ENCODE results near the gene PRMT7. TPM values are rescaled to one million over a fixed set of nuclear protein-coding genes. Genes with fewer than 3 reads are reported as not detected.

Gene PRMT7
- total and polyA plus RNA-seq, 2 donors from 2014 or later = 20.4 to 33.7 TPM

- DNase-seq (peak in 1 of 5 donors; percentile 53), FAIRE-seq (no peak)
- Histone ChIP-seq H3K36me3 (ENCODE audit: control insufficient read depth in 2 of 3, insufficient read depth in 3 of 3, low read length in 3 of 3) (no peaks in the 10 kb centered on the region), H3K9ac (ENCODE audit: low read length in 3 of 3) (no peak overlapping the region), H3K27me3 (ENCODE audit: control insufficient read depth, insufficient read depth, low read length) (no peaks in the 10 kb centered on the region), H3K4me3 (ENCODE audit: low read length in 3 of 3) (no peak overlapping the region), H3K4me1 (ENCODE audit: control insufficient read depth in 2 of 3, insufficient read depth in 2 of 3, low read depth in 1 of 3, low read length in 3 of 3) (no peaks in the 10 kb centered on the region), H3K9me3 (ENCODE audit: control insufficient read depth in 2 of 3, insufficient read depth in 1 of 3, low read length in 3 of 3) (no peaks in the 10 kb centered on the region), H3K27ac (ENCODE audit: low read depth in 2 of 2, low read length in 2 of 2) (no peak overlapping the region)
- intact Hi-C loops (cut with DNase I) = loop anchor here (10.0 kb wide), 1 partner anchor 109 kb away; no protein-coding TSS in a partner anchor
- TF ChIP-seq CTCF (IDR thresholded peaks at IDR 0.05; ENCODE audit: borderline replicate concordance, extremely low read depth, insufficient read depth) = no peak
Measured at GRCh38 chr16:68395815-68396214, 85.0 kb downstream of the PRMT7 start.

GRCh38 chr16:68396481-68396880 lies 85.7 kb downstream of the PRMT7 start:
- Histone ChIP-seq H3K27me3 (ENCODE audit: control insufficient read depth, insufficient read depth, low read length) (no peaks in the 10 kb centered on the region), H3K9me3 (ENCODE audit: control insufficient read depth in 2 of 3, insufficient read depth in 1 of 3, low read length in 3 of 3) (no peaks in the 10 kb centered on the region), H3K27ac (ENCODE audit: low read depth in 2 of 2, low read length in 2 of 2) (no peak overlapping the region), H3K4me1 (ENCODE audit: control insufficient read depth in 2 of 3, insufficient read depth in 2 of 3, low read depth in 1 of 3, low read length in 3 of 3) (no peaks in the 10 kb centered on the region), H3K9ac (ENCODE audit: low read length in 3 of 3) (no peak overlapping the region), H3K36me3 (ENCODE audit: control insufficient read depth in 2 of 3, insufficient read depth in 3 of 3, low read length in 3 of 3) (no peaks in the 10 kb centered on the region), H3K4me3 (ENCODE audit: low read length in 3 of 3) (no peak overlapping the region)
- TF ChIP-seq CTCF (IDR thresholded peaks at IDR 0.05; ENCODE audit: borderline replicate concordance, extremely low read depth, insufficient read depth) = peak; percentile 68
- no peak for FAIRE-seq
- peak in 4 of 5 donors; percentile 45 to 60 (median 50) for DNase-seq
- intact Hi-C loops (cut with DNase I) = loop anchor here (10.0 kb wide), 1 partner anchor 108 kb away; no protein-coding TSS in a partner anchor

GRCh38 chr16:68397710-68398201 lies 86.9 kb downstream of the PRMT7 start:
- H3K27ac ChIP-seq (ENCODE audit: low read depth in 2 of 2, low read length in 2 of 2) = no peak overlapping the region
- DNase-seq (no peak), FAIRE-seq (no peak)
- H3K27me3 ChIP-seq (ENCODE audit: control insufficient read depth, insufficient read depth, low read length) = no peaks in the 10 kb centered on the region
- no peaks in the 10 kb centered on the region for H3K36me3 ChIP-seq (ENCODE audit: control insufficient read depth in 2 of 3, insufficient read depth in 3 of 3, low read length in 3 of 3)
- TF ChIP-seq CTCF (IDR thresholded peaks at IDR 0.05; ENCODE audit: borderline replicate concordance, extremely low read depth, insufficient read depth) = no peak
- H3K9ac ChIP-seq (ENCODE audit: low read length in 3 of 3) = no peak overlapping the region
- H3K9me3 ChIP-seq (ENCODE audit: control insufficient read depth in 2 of 3, insufficient read depth in 1 of 3, low read length in 3 of 3) = no peaks in the 10 kb centered on the region
- intact Hi-C loops (cut with DNase I) = loop anchor here (10.0 kb wide), 1 partner anchor 107 kb away; no protein-coding TSS in a partner anchor
- no peaks in the 10 kb centered on the region for H3K4me1 ChIP-seq (ENCODE audit: control insufficient read depth in 2 of 3, insufficient read depth in 2 of 3, low read depth in 1 of 3, low read length in 3 of 3)
- H3K4me3 ChIP-seq (ENCODE audit: low read length in 3 of 3) = no peak overlapping the region

- H3K4me3 ChIP-seq (ENCODE audit: low read length in 3 of 3) = no peak overlapping the region
- no peak for TF ChIP-seq CTCF (IDR thresholded peaks at IDR 0.05; ENCODE audit: borderline replicate concordance, extremely low read depth, insufficient read depth)
- H3K27ac ChIP-seq (ENCODE audit: low read depth in 2 of 2, low read length in 2 of 2) = no peak overlapping the region
- FAIRE-seq (no peak), DNase-seq (no peak)
- intact Hi-C loops (cut with DNase I) = loop anchor here (10.0 kb wide), 1 partner anchor 105 kb away; no protein-coding TSS in a partner anchor
- no peaks in the 10 kb centered on the region for H3K36me3 ChIP-seq (ENCODE audit: control insufficient read depth in 2 of 3, insufficient read depth in 3 of 3, low read length in 3 of 3)
- no peaks in the 10 kb centered on the region for H3K27me3 ChIP-seq (ENCODE audit: control insufficient read depth, insufficient read depth, low read length)
- H3K4me1 ChIP-seq (ENCODE audit: control insufficient read depth in 2 of 3, insufficient read depth in 2 of 3, low read depth in 1 of 3, low read length in 3 of 3) = no peaks in the 10 kb centered on the region
- H3K9me3 ChIP-seq (ENCODE audit: control insufficient read depth in 2 of 3, insufficient read depth in 1 of 3, low read length in 3 of 3) = no peaks in the 10 kb centered on the region
- no peak overlapping the region for H3K9ac ChIP-seq (ENCODE audit: low read length in 3 of 3)
Measured at GRCh38 chr16:68399456-68399855, 88.6 kb downstream of the PRMT7 start.
